ENCODE measurements around the gene SDK1.
A peak's percentile ranks its signal among the peaks of the same experiment; 100 is the strongest.
"Not testable (repeated sequence)": the region's sequence is repeated elsewhere in the genome, so short reads cannot be mapped to it uniquely, and the experiment has no call there.

SDK1 gene

GRCh38 chr7:3960050-3960763 is 659.2 kb downstream of the SDK1 start:
- in situ Hi-C loops (cut with HindIII; ENCODE audit: low pct_ligation_motif_present, low pct_unique_long_range_greater_than_20kb, low sequenced_read_pairs): no loop called here
- DNase-seq: peak; percentile 48

GRCh38 chr7:3960942-3961341 is 659.9 kb downstream of the SDK1 start:
- in situ Hi-C loops (cut with HindIII; ENCODE audit: low pct_ligation_motif_present, low pct_unique_long_range_greater_than_20kb, low sequenced_read_pairs): no loop called here

GRCh38 chr7:3961857-3962503 is 660.9 kb downstream of the SDK1 start:
- in situ Hi-C loops (cut with HindIII; ENCODE audit: low pct_ligation_motif_present, low pct_unique_long_range_greater_than_20kb, low sequenced_read_pairs): no loop called here

More at GRCh38 chr7:3960942-3961341, 659.9 kb downstream of the SDK1 start:
- no peak for DNase-seq

GRCh38 chr7:3963768-3964167 is 662.7 kb downstream of the SDK1 start:
- DNase-seq; in situ Hi-C loops (cut with HindIII; ENCODE audit: low pct_ligation_motif_present, low pct_unique_long_range_greater_than_20kb, low sequenced_read_pairs): not testable (repeated sequence)

More at GRCh38 chr7:3961857-3962503, 660.9 kb downstream of the SDK1 start:
- DNase-seq: no peak

- in situ Hi-C loops (cut with HindIII; ENCODE audit: low pct_ligation_motif_present, low pct_unique_long_range_greater_than_20kb, low sequenced_read_pairs): no loop called here
- DNase-seq: no peak
These were observed 664.0 kb downstream of the SDK1 start for GRCh38 chr7:3964980-3965606.

GRCh38 chr7:3965794-3966395 is 664.8 kb downstream of the SDK1 start:
- in situ Hi-C loops (cut with HindIII; ENCODE audit: low pct_ligation_motif_present, low pct_unique_long_range_greater_than_20kb, low sequenced_read_pairs): no loop called here

GRCh38 chr7:3968234-3968633 is 667.2 kb downstream of the SDK1 start:
- in situ Hi-C loops (cut with HindIII; ENCODE audit: low pct_ligation_motif_present, low pct_unique_long_range_greater_than_20kb, low sequenced_read_pairs): no loop called here
- DNase-seq: no peak

More at GRCh38 chr7:3965794-3966395, 664.8 kb downstream of the SDK1 start:
- no peak for DNase-seq

GRCh38 chr7:3969286-3969685 is 668.2 kb downstream of the SDK1 start:
- in situ Hi-C loops (cut with HindIII; ENCODE audit: low pct_ligation_motif_present, low pct_unique_long_range_greater_than_20kb, low sequenced_read_pairs): no loop called here
- DNase-seq: no peak

GRCh38 chr7:3971323-3971722 is 670.3 kb downstream of the SDK1 start:
- DNase-seq: no peak
- in situ Hi-C loops (cut with HindIII; ENCODE audit: low pct_ligation_motif_present, low pct_unique_long_range_greater_than_20kb, low sequenced_read_pairs): no loop called here

GRCh38 chr7:3973264-3973663 is 672.2 kb downstream of the SDK1 start:
- no peak for DNase-seq

GRCh38 chr7:3974329-3974728 is 673.3 kb downstream of the SDK1 start:
- no peak for DNase-seq
- in situ Hi-C loops (cut with HindIII; ENCODE audit: low pct_ligation_motif_present, low pct_unique_long_range_greater_than_20kb, low sequenced_read_pairs): no loop called here

More at GRCh38 chr7:3973264-3973663, 672.2 kb downstream of the SDK1 start:
- in situ Hi-C loops (cut with HindIII; ENCODE audit: low pct_ligation_motif_present, low pct_unique_long_range_greater_than_20kb, low sequenced_read_pairs): no loop called here

- DNase-seq: no peak
- in situ Hi-C loops (cut with HindIII; ENCODE audit: low pct_ligation_motif_present, low pct_unique_long_range_greater_than_20kb, low sequenced_read_pairs): no loop called here
These were observed 674.3 kb downstream of the SDK1 start for GRCh38 chr7:3975371-3975770.

- in situ Hi-C loops (cut with HindIII; ENCODE audit: low pct_ligation_motif_present, low pct_unique_long_range_greater_than_20kb, low sequenced_read_pairs): no loop called here
- no peak for DNase-seq
These were observed 676.3 kb downstream of the SDK1 start for GRCh38 chr7:3977391-3977790.

- in situ Hi-C loops (cut with HindIII; ENCODE audit: low pct_ligation_motif_present, low pct_unique_long_range_greater_than_20kb, low sequenced_read_pairs): no loop called here
- DNase-seq: no peak
These were observed 677.8 kb downstream of the SDK1 start for GRCh38 chr7:3978839-3979238.

- in situ Hi-C loops (cut with HindIII; ENCODE audit: low pct_ligation_motif_present, low pct_unique_long_range_greater_than_20kb, low sequenced_read_pairs): no loop called here
- no peak for DNase-seq
These were observed 678.7 kb downstream of the SDK1 start for GRCh38 chr7:3979611-3980299.

GRCh38 chr7:3980300-3980643 is 679.2 kb downstream of the SDK1 start:
- no peak for DNase-seq
- in situ Hi-C loops (cut with HindIII; ENCODE audit: low pct_ligation_motif_present, low pct_unique_long_range_greater_than_20kb, low sequenced_read_pairs): no loop called here

GRCh38 chr7:3981281-3981680 is 680.2 kb downstream of the SDK1 start:
- DNase-seq: no peak
- in situ Hi-C loops (cut with HindIII; ENCODE audit: low pct_ligation_motif_present, low pct_unique_long_range_greater_than_20kb, low sequenced_read_pairs): no loop called here

- in situ Hi-C loops (cut with HindIII; ENCODE audit: low pct_ligation_motif_present, low pct_unique_long_range_greater_than_20kb, low sequenced_read_pairs): no loop called here
These were observed 683.4 kb downstream of the SDK1 start for GRCh38 chr7:3984456-3984855.

GRCh38 chr7:3986927-3987326 is 685.9 kb downstream of the SDK1 start:
- in situ Hi-C loops (cut with HindIII; ENCODE audit: low pct_ligation_motif_present, low pct_unique_long_range_greater_than_20kb, low sequenced_read_pairs): no loop called here
- no peak for DNase-seq

More at GRCh38 chr7:3984456-3984855, 683.4 kb downstream of the SDK1 start:
- no peak for DNase-seq

All from ACHN (cell line).